GM21381 (cell line): ENCODE measurements around the gene KRTAP19-8.

Experiments
- ATAC-seq: cut with Tn5 transposase; IDR thresholded peaks from one replicate; pipeline ENCODE4 v1.9.1; 2021; ENCODE audit warnings: mild to moderate bottlenecking, moderate library complexity; ENCODE audit not compliant: unreplicated experiment

Gene KRTAP19-8, protein sequence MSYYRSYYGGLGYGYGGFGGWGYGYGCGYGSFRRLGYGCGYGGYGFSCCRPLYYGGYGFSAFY

DNA sequence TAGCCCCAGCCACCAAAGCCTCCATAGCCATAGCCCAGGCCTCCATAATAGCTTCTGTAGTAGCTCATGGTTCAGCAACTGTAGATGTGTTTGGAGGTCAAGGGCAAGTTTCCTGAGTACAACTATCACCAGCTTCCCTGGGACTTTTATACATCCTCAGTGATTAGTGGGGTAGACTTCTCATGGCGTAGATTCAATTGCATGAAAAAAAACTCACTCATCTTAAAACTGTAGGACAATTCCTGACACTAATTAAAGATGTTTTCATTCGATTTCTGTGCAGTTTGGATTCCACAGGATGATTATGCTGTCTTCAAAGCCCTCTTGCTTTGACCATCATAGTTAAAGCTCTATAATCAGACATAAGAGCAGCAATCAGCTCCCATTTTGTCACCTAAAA is at the start of gene KRTAP19-8:
KRTAP19-8 (minus strand) TSS at position 101 of the 400 bp plus-strand sequence; CDS start at position 68, 33 bp downstream.
- ATAC-seq = no peak

DNA sequence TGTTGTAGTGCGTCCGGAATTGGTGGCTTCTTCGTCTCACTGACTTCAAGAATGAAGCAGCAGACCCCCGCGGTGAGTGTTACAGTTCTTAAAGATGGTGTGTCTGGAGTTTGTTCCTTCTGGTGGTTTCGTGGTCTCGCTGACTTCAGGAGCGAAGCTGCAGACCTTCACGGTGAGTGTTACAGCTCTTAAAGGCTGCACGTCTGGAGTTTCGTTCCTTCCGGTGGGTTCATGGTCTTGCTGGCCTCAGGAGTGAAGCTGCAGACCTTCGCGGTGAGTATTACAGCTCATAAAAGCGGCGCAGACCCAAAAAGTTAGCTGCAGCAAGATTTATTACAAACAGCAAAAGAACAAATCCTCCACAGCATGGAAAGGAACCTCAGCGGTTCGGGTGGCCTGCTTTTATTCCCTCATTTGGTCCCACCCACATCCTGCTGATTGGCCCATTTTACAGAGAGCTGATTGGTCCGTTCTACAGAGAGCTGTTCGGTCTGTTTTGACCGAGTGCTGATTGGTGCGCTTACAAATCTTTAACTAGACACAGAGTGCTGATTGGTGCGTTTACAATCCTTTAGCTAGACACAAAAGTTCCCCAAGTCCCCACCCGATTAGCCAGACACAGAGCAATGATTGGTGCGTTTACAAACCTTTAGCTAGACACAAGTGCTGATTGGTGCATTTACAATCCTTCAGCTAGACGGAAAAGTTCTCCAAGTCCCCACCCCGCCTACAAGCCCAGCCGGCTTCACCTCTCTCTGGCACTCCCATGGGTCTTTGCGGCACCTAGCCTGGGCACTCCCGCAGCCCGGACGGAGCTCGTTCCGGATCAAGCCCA is 49.6 kb upstream of the KRTAP19-8 start:
- ATAC-seq = no peak

DNA sequence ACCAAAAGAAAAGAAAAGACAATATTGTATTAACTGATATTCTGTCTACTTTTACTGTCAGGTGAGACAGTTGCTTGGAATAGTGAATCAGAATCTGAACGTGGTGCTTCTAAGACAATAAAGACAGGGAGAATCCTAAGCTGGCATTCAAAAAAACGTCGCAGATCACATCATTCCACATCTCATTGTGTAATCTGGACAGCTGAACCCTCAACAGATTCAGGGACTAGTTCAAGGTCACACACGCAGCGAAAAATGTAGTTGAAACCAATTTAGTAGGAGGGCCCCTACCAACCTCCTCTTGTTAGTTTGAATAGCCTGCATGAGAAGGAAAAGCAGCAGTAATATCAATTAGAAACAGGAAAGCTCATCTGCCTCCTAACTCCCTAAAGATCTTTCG is 46.4 kb upstream of the KRTAP19-8 start:
- no peak for ATAC-seq

DNA sequence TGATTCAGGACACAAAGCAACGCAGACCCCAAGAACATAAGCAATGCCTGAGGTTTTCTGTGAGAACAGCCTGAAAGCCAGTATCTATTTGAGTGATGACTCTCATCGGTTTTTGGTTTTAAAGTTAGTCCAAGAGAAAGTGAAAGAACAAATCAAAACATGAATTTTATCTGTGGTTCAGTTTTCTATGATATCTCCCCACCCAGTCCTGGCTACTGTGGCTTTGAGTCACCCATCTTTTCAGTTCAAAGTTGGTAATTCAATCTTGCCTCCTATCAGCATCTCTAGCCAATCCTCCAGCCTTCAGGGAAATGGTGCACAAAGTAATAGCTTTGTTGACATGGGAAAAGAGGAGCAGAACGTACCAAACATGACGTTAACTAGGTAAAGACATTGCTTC is 40.5 kb upstream of the KRTAP19-8 start:
- peak; percentile 69 for ATAC-seq

DNA sequence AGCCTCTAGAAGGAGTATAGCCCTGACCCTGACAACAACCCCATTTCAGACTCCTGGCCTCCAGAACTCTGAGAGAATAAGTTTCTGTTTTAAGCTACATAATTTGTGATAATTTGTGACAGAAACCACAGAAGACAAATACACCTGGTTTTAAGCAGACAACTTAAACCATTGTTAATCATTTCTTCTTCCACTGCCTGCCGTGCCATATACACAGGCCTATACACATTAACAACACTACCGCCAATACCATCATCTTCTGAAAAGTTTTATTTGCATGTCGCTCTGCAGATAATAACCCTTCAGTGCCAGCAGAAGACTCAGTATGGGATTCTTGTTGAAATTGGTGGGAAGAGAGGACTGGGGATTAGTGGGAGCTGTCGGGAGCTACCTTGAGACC is 39.9 kb upstream of the KRTAP19-8 start:
- no peak for ATAC-seq

DNA sequence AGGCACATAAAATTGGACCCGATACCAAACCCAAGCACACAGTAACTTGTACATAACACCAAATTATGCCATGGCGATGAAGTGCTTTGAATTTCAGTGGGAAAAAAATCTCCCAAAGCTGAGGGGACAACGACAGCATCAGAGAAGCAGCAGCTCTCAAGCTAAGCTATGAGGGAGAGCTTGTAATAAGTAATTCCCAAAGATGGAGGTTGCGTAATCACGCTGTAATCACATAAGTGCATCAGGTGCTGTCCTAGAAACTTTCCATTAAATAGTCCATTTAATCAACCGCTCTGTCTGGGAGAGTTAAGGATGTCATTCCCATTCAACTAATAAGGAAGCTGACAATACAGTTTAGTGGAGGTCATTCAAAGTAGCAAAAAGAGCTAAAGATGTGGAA is 37.6 kb upstream of the KRTAP19-8 start:
- no peak for ATAC-seq

DNA sequence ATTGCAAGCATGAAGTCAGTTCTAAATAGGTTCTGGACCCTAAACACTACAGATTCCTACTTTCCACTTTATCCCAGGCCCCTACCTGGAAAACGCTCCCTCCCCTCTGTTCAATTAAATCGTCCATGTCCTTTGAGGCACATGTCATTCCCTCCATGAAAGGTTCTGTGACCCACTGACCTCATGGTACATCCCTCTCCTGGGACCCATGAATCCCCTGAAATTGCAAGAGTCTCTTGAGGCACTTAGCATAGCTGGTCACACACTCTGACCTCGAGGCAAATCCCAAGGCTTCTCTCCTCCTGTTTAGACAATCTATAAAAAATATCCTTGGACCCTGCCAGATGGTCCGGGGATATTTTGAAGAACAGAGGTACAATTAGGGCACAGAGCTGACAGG is 34.3 kb upstream of the KRTAP19-8 start:
- no peak for ATAC-seq

DNA sequence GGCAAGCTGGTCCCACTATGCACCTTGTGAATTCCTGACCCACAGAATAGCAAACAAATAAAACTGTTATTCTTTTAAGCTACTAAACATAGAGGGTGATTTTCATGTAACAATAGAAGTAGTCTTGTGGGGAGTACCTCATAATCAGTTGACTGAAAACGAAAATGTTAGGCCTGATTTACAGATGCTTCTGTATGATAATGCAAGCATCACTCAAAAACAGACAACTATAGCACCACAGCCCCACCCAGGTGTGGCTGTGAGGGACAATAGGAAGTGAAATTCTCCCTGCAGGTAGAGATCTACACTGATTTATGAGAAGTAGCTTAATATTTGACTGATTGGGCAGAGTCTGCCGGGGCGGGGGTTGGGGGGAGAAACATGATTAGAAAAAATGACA is 26.5 kb upstream of the KRTAP19-8 start:
- ATAC-seq = no peak

DNA sequence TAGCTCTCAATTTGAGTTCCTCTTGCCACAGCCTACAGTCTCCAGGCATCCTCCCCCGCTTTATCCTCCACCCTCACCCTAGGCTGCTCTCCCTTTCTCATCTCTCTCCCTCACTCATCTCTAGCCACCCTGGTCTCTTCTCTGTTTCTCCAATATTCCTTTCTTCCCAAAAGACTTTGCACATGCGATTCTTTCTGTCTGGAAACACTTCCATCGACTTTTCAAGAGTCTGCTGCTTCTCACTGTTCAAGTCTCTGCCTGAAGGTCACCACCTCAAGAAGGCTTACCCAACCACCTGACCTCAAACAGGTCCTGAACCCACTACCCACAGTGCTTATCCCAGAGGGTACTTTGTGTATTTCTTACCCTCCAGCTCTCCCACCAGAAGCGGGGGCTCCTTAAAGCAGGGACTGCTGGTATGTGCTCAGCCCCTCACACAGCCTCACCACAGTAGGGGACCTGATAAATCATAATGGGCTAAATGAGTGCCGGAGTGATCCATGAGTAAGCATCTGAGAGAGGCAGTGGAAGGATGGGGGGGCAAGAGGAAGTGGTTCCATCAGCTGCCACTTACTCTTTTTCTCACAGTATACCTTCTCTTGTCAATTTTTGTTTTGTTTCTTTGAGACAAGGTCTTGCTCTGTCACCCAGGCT is 14.3 kb upstream of the KRTAP19-8 start:
- ATAC-seq = no peak

DNA sequence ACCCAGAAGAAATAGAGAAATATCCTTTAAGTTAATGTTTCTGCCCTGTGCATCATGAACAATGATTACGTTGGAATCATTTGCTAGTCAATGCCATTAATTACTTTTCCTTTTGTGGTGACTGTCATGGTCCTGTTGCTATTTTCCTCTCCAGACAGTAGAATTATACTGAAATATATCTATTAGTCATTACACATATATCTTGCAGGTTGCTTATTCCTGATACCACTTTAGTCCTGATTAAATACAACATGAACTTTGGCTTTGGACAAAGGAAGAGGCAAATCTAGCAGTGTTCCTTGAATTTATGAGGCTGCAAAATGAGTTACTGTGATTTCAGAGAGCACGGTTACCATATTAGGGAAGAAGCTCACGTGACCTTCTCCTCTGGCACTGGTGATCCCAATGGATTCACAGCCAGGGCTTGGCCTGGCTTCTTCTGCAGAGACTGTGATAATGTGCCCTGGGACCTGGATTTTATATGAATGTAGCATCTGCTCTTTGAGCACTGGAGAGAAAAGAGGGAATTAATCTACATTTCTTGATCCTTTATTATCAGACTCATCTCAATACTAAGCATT is 12.4 kb upstream of the KRTAP19-8 start:
- ATAC-seq = no peak

DNA sequence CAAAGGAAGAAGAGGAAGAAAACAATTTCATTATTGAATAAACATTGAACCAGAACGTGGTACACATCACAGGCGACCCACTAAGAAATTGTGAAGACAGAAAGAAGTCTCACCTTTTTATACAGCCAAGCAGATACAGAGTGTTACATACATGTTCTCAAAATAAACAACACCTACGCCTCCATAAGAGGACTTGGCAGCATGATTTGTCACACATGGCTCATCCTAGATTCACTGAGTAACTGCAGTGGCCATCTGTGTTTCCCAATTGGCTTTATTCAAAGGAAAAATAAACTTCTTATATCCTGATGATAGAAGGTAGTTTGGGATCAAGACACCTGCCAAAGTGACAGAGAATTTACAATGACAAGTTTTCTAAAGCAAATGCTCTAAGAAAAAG is 7.6 kb upstream of the KRTAP19-8 start:
- no peak for ATAC-seq

DNA sequence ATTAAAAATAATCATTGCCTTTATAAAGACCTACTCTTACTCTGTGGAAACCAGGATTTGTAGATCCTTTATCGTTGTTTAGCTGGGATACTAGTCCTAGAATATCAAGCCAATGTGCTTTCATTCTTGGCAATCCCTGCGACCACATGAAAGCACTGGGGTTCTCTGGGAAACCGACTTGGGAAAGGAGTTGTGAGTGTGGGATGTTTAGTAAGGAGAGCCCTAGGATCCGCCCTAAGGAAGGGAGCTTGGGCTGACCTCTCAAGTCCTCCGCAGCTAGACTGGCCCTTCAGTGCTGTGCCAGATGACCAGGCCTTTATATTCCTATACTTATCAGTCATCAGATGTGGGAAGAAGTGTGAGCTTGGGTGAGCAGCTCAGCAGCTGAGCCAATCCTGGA is 5.2 kb upstream of the KRTAP19-8 start:
- no peak for ATAC-seq

DNA sequence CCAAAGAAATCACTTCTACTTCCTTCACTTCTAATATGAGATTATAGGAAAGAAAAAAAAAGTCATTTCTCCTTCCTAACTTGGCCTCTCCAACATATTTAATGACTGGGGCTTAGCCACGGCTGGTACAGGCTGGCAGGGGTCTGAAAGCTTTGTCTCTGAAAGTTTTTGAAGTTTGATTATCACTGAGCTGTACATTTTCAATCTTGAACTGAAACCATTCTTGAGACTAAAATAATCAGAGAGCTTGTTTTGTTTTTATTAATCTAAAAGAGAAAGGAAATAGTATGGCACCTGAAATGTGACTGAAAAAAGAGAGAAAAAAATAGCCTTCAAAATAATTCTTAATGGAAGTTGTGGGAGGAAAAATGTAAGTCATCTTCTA is 3.8 kb upstream of the KRTAP19-8 start:
- ATAC-seq = peak; percentile 60

DNA sequence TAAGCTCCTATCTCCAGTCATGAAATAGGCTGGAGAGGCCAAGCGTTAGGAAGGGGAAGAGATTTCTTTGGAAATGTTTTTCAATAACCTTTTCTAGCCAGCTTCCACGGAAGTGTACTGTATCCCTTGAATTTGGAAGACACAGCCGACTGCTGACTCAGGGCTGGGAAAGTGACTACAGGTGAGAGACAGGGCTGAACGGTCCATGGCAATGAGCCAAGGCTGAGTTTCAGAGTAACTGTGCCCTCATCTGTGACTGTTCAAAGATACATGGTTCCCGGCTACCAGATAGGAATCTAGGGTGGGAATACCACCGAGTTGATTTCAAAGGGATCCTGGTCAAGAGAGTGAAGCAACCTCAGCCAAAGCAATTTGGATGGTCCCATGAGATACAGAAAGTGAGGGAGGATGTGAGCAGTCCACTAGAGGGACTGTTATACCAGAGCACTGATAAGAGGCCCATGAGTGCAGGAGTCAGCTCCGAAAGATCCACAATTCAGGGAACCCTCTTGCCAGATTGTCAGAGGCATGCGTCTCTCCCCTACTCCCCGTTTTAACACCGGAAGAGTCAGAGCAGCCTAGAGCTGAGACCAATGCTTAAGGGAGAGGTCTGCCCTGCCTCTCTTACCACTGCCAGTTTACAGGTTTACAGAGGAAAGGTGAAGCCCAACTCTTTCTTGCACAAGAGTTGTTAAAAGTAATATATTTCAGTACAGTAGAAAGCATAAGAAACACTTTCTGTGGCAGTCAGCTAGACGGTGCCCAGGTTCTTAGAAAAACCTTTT is 3.2 kb upstream of the KRTAP19-8 start:
- ATAC-seq = peak; percentile 39

DNA sequence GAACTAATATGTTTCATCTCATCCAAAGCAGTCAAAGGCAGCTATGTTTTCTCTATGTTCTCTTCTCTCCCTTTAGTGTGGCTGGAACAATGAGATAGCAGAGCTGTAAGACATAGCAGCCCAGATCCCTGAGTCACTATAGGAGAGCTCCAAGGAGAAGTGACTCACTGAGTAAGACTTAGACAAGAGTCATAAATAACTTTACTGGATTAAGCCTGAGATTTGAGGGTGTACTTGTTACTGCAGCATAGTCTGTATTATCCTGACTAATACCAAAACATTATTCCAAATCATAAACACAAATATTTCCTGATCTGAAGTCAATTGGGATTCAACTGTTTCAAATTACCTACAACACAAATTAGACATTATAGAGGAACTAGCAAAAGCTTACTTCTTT is 3.9 kb downstream of the KRTAP19-8 start:
- no peak for ATAC-seq

DNA sequence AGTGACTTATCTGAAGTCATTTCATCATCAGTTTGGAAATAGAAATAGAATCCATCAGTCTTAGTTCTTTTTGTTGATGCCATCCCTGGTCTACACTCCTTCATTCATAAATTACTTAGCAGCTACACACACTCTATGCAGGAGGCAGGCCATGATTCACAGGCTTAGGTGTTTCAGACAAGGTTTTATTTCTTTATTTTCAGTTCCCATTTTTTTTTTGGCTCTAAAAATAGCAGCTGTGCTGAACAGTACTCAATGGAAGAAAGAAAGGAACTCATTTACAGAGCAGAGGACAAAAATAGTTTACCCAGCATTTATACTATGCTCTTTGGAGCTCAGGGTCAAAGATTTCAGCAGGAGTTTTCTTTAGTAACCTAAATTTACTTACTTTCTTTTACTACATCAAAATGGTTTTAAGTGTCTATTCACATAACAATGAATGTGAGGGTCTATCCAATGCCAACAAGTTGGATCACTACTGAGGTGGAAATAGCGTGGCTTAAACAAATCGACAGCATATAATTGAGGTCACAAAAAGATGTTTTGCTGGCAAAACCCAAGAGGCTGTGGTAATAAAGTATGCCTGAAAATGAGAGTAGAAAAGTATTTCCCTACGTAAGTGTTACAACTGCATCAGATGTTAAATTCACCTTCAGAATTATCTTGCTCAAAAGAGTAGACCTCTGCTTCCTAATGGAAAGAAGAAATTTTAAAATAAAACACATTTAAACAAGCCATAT is 7.7 kb downstream of the KRTAP19-8 start:
- peak; percentile 78 for ATAC-seq

DNA sequence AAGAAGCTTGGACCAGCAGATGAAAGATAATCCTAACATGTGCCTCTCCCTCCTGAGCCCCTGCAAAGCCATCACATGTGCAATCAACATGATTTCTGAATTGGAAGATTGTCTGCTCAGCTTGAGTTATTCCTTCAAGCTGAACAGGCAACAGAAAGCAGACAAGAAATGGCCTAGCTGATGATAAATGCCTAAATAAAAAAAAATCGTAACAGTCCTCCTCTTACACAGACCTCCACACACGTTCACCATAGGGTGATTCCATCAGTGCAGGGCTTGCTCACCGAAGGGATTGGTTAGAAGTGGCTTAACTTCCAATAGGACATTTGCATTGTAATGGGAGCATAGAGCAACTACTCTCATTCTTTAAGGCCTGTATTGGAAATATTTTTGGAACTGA is 14.6 kb downstream of the KRTAP19-8 start:
- no peak for ATAC-seq

DNA sequence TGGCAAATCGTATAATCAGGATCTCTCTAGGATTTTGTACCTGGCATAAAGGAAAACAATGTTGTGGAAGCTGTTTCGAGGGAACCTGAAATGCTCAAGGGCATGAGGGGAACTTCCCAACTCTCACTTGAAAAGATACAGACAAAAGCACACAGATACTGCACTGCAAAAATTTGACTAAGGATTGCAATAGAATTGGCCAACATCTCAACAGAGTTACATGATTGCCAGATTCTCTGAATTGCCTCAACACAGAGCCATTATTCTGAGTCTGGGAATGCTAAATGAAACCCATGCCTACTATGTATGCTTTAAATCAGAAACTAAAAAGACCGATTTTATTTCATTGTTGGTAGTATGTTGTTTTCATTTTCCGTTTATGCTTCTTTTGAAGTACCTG is 16.0 kb downstream of the KRTAP19-8 start:
- no peak for ATAC-seq

DNA sequence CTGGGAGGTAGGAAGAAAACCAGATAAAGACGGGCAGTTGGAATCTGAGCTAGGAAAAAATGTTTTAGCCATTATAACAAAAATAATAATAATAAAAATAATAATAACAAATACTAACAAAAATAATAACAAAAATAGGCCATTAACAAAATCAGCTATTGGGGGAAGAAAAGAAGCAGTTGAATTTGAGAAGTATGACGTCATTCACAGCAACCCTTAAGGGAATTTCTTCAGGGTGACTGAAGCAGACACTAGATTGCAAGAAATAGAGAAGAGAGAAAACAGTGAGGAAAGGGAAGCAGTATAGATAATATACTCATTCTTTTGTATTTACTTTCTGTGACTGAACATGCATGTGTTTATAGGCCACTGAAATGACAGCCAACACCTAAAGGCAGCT is 20.0 kb downstream of the KRTAP19-8 start:
- no peak for ATAC-seq

DNA sequence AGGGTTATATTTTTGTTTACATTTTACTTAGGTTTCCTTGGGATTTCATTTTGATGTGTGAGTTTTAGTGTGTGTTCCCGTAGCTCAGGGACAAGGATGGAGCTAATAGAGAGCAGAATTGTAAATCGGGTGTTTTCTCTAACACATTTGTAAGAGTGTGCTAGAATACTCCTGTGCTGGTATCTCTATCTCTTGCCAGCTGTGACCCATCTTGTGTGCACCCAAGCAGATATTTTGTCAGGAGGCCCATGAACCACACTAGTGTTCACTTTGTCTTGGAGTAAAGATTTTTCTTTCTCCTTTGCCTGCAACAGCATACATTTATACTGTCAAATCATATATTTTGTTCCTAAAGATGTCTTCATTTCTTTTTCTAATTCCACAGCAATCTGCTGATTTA is 23.4 kb downstream of the KRTAP19-8 start:
- ATAC-seq = no peak
